ENCODE results near the gene SCUBE2.

DNA sequence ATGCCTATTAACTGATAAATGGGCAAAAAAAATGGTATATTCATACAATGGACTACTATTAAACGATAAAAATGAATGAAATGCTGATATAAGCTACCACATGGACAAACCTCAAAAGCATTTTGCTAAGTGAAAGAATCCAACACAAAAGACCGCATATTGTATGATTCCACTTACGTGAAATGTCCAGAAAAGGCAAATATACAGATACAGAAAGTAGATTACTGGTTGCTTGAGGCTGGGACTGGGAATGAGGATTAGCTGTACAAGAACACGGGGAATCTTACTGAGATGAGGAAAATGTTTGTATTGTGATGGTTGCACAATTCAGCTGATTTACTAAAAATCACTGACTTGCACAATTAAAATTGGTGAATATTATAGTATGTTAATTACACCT, 8.8 kb downstream of the SCUBE2 start:
- TF ChIP-seq POLR2AphosphoS5 (IDR thresholded peaks at IDR 0.05) (no peak), CTCF (IDR thresholded peaks at IDR 0.05) (no peak), EP300 (IDR thresholded peaks at IDR 0.05) (no peak)
